ENCODE measurements around the gene REPS1. TPM values are rescaled to one million over a fixed set of nuclear protein-coding genes. Genes with fewer than 3 reads are reported as not detected.
"Not testable (repeated sequence)": the region's sequence is repeated elsewhere in the genome, so short reads cannot be mapped to it uniquely, and the experiment has no call there.

The REPS1 gene
- total and polyA plus RNA-seq, 2 of the 13 experiments (the other 11 are each of a cell fraction or from before 2014, with no cell fraction given) = 36.4 to 38.3 TPM

- TF ChIP-seq ZBTB40 (IDR thresholded peaks at IDR 0.05) (no peak), ZBTB40 (CRISPR knock-in tag; IDR thresholded peaks at IDR 0.05) (no peak)
Observed at GRCh38 chr6:138996524-138996923, 8.5 kb upstream of the REPS1 start (continued).

GRCh38 chr6:138993410-138993809 lies 5.4 kb upstream of the REPS1 start:
- H3K79me2 ChIP-seq (ENCODE audit: insufficient read depth, low read length); BruUV-seq (replicated peaks); H3K4me2 ChIP-seq (ENCODE audit: low read depth, low read length); in situ Hi-C loops (cut with HindIII; ENCODE audit: extremely low pct_ligation_motif_present, low pct_unique_long_range_greater_than_20kb); ATAC-seq; H4K20me1 ChIP-seq (ENCODE audit: insufficient read depth, low read length); FAIRE-seq; H3K4me3 ChIP-seq (replicated peaks in 1 of 3; ENCODE audit: insufficient read depth in 1 of 3, low read depth in 2 of 3, low read length in 3 of 3); H3K27ac ChIP-seq (ENCODE audit: extremely low read length, insufficient read depth, low read length); H2AFZ ChIP-seq (ENCODE audit: low read length); CTCF ChIA-PET (ENCODE audit: low intra/inter-chr PET ratio, low total read pairs); H3K36me3 ChIP-seq (replicated peaks in 1 of 2; ENCODE audit: control insufficient read depth in 1 of 2, insufficient read depth in 2 of 2, low read length in 2 of 2); DNase-seq (ENCODE audit: low spot score); intact Hi-C loops (cut with micrococcal nuclease; ENCODE audit: unreplicated experiment); H3K27me3 ChIP-seq (ENCODE audit: control insufficient read depth in 1 of 2, insufficient read depth in 2 of 2, low read length in 2 of 2); H3K9me3 ChIP-seq (ENCODE audit: low read length); H3K9ac ChIP-seq (ENCODE audit: insufficient read depth, low read depth, low read length); POLR2A ChIA-PET: not testable (repeated sequence)
- H3K4me1 ChIP-seq (ENCODE audit: insufficient read depth, low read length) = peaks cover 65% of the 10 kb centered on the region
- 0 out of 2 replicates have a peak, but pooled peaks have one; percentile 41 for TF ChIP-seq PPARG (CRISPR knock-in tag; conservative IDR thresholded peaks at IDR 0.05)
- 20% methylated on average over 1 of the region's 1 CpG for WGBS (ENCODE audit: low lambda C conversion rate)
